Activated CD4-positive, alpha-beta T cell treated with anti-CD3 and anti-CD28 coated beads, Interleukin-2, amount 10 ng/mL, durations not matched to agents 7 days and 5 days (primary cell): Measurements from ENCODE around the gene MBD4. TPM values are rescaled to one million over a fixed set of nuclear protein-coding genes. Genes with fewer than 3 reads are reported as not detected.

ENCODE experiments used
- CTCF ChIA-PET: fragments of 350-600 bp; sonication (Branson Sonifier 250); formaldehyde crosslinking; loops from one replicate; lab custom pipeline; 2021; ENCODE audit warnings: antibody characterized with exemption; lab: Charles Lee
- POLR2A ChIA-PET: fragments of 350-600 bp; sonication (Branson Sonifier 250); formaldehyde crosslinking; loops from one replicate; lab custom pipeline; 2021; ENCODE audit warnings: antibody characterized with exemption; lab: Charles Lee
- DNase-seq: peaks from one replicate; pipeline ENCODE4 v3.0.0-alpha.2; 2020
- H3K27ac Mint-ChIP-seq: one replicate; pipeline ENCODE4 v1.8.0; 2021; ENCODE audit warnings: mild to moderate bottlenecking, moderate library complexity, mixed read lengths
- H3K27me3 Mint-ChIP-seq: one replicate; pipeline ENCODE4 v1.8.0; 2021; ENCODE audit warnings: mixed read lengths
- H3K36me3 Mint-ChIP-seq: one replicate; pipeline ENCODE4 v1.8.0; 2021; ENCODE audit warnings: low read depth, mixed read lengths
- H3K4me1 Mint-ChIP-seq: one replicate; pipeline ENCODE4 v1.8.0; 2021; ENCODE audit warnings: mixed read lengths
- H3K4me3 Mint-ChIP-seq: one replicate; pipeline ENCODE4 v1.8.0; 2021; ENCODE audit warnings: mild to moderate bottlenecking, moderate library complexity, mixed read lengths
- H3K9me3 Mint-ChIP-seq: one replicate; pipeline ENCODE4 v1.8.0; 2021; ENCODE audit warnings: mixed read lengths
- total RNA-seq, 2 experiments: library from RNA; stranded (reverse); gene quantifications; one replicate each; pipeline ENCODE4 v1.2.3, GENCODE V29; 2021

The MBD4 gene
- total RNA-seq, 2 experiments from 2014 or later, result 47.9 to 50.6 TPM

- no peak for DNase-seq
- POLR2A ChIA-PET, result no interaction called here
- H3K4me3 Mint-ChIP-seq, result no peak overlapping the region
- peaks cover 9% of the 10 kb centered on the region for H3K4me1 Mint-ChIP-seq
- no peaks in the 10 kb centered on the region for H3K9me3 Mint-ChIP-seq
- no peak overlapping the region for H3K27ac Mint-ChIP-seq
- H3K27me3 Mint-ChIP-seq, result no peaks in the 10 kb centered on the region
- H3K36me3 Mint-ChIP-seq, result peaks cover 2% of the 10 kb centered on the region
- CTCF ChIA-PET, result interaction anchor here (1.1 to 1.4 kb wide), 2 partner anchors 12 kb away, joined by 3 to 4 read pairs; no protein-coding TSS in a partner anchor
These were observed 21.3 kb upstream of the MBD4 start for GRCh38 chr3:129461022-129461421.

- Mint-ChIP-seq H3K9me3 (no peaks in the 10 kb centered on the region), H3K27ac (no peak overlapping the region), H3K4me3 (no peak overlapping the region), H3K27me3 (no peaks in the 10 kb centered on the region), H3K36me3 (peaks cover 4% of the 10 kb centered on the region), H3K4me1 (peaks cover 9% of the 10 kb centered on the region)
- ChIA-PET POLR2A (no interaction called here), CTCF (no interaction called here)
- no peak for DNase-seq
These were observed 20.8 kb upstream of the MBD4 start for GRCh38 chr3:129460572-129460971.

- no peaks in the 10 kb centered on the region for H3K27me3 Mint-ChIP-seq
- no peak overlapping the region for H3K27ac Mint-ChIP-seq
- H3K36me3 Mint-ChIP-seq, result peaks cover 4% of the 10 kb centered on the region
- ChIA-PET POLR2A (no interaction called here), CTCF (no interaction called here)
- no peak overlapping the region for H3K4me3 Mint-ChIP-seq
- H3K9me3 Mint-ChIP-seq, result no peaks in the 10 kb centered on the region
- peaks cover 9% of the 10 kb centered on the region for H3K4me1 Mint-ChIP-seq
- DNase-seq, result no peak
These were observed 20.4 kb upstream of the MBD4 start for GRCh38 chr3:129460155-129460554.

GRCh38 chr3:129453732-129454131 lies 14.0 kb upstream of the MBD4 start:
- POLR2A ChIA-PET, result no interaction called here
- Mint-ChIP-seq H3K4me1 (peaks cover 13% of the 10 kb centered on the region), H3K4me3 (no peak overlapping the region), H3K36me3 (peaks cover 24% of the 10 kb centered on the region), H3K27me3 (no peaks in the 10 kb centered on the region), H3K27ac (no peak overlapping the region), H3K9me3 (no peaks in the 10 kb centered on the region)
- CTCF ChIA-PET, result no interaction called here
- no peak for DNase-seq

GRCh38 chr3:129449279-129450115 lies 9.7 kb upstream of the MBD4 start:
- ChIA-PET CTCF (interaction anchor here (0.6 to 0.9 kb wide), 2 partner anchors 12 to 394 kb away, joined by 3 read pairs; no protein-coding TSS in a partner anchor), POLR2A (no interaction called here)
- no peak for DNase-seq
- H3K36me3 Mint-ChIP-seq, result peaks cover 26% of the 10 kb centered on the region
- H3K27me3 Mint-ChIP-seq, result no peaks in the 10 kb centered on the region
- H3K4me1 Mint-ChIP-seq, result peaks cover 13% of the 10 kb centered on the region
- no peak overlapping the region for H3K27ac Mint-ChIP-seq
- no peak overlapping the region for H3K4me3 Mint-ChIP-seq
- no peaks in the 10 kb centered on the region for H3K9me3 Mint-ChIP-seq

GRCh38 chr3:129448186-129448895 lies 8.6 kb upstream of the MBD4 start:
- Mint-ChIP-seq H3K9me3 (no peaks in the 10 kb centered on the region), H3K36me3 (peaks cover 24% of the 10 kb centered on the region), H3K4me3 (no peak overlapping the region), H3K27me3 (no peaks in the 10 kb centered on the region), H3K4me1 (peaks cover 17% of the 10 kb centered on the region), H3K27ac (no peak overlapping the region)
- no peak for DNase-seq
- ChIA-PET POLR2A (no interaction called here), CTCF (interaction anchor here (0.9 kb wide), 1 partner anchor 13 kb away, joined by 3 read pairs; no protein-coding TSS in a partner anchor)

GRCh38 chr3:129446926-129447325 lies 7.2 kb upstream of the MBD4 start:
- Mint-ChIP-seq H3K4me1 (peaks cover 28% of the 10 kb centered on the region), H3K4me3 (no peak overlapping the region), H3K27me3 (no peaks in the 10 kb centered on the region), H3K9me3 (no peaks in the 10 kb centered on the region), H3K36me3 (peaks cover 14% of the 10 kb centered on the region), H3K27ac (no peak overlapping the region)
- ChIA-PET POLR2A (no interaction called here), CTCF (no interaction called here)
- no peak for DNase-seq

- peaks cover 36% of the 10 kb centered on the region for H3K4me1 Mint-ChIP-seq
- H3K36me3 Mint-ChIP-seq, result peaks cover 10% of the 10 kb centered on the region
- no peak overlapping the region for H3K4me3 Mint-ChIP-seq
- no peak overlapping the region for H3K27ac Mint-ChIP-seq
- no peaks in the 10 kb centered on the region for H3K27me3 Mint-ChIP-seq
- no peak for DNase-seq
- CTCF ChIA-PET, result no interaction called here
- H3K9me3 Mint-ChIP-seq, result no peaks in the 10 kb centered on the region
- POLR2A ChIA-PET, result no interaction called here
These were observed 5.7 kb upstream of the MBD4 start for GRCh38 chr3:129445471-129445870.

- Mint-ChIP-seq H3K27ac (no peak overlapping the region), H3K4me3 (no peak overlapping the region), H3K27me3 (no peaks in the 10 kb centered on the region), H3K9me3 (no peaks in the 10 kb centered on the region), H3K4me1 (peaks cover 38% of the 10 kb centered on the region), H3K36me3 (peaks cover 7% of the 10 kb centered on the region)
- POLR2A ChIA-PET, result no interaction called here
- CTCF ChIA-PET, result interaction anchor here (1.0 kb wide), 1 partner anchor 43 kb away, joined by 3 read pairs; no protein-coding TSS in a partner anchor
- no peak for DNase-seq
These were observed 3.2 kb upstream of the MBD4 start for GRCh38 chr3:129442947-129443346.

- Mint-ChIP-seq H3K27ac (peak overlapping the region; percentile 9), H3K4me1 (peaks cover 43% of the 10 kb centered on the region), H3K27me3 (no peaks in the 10 kb centered on the region), H3K9me3 (no peaks in the 10 kb centered on the region), H3K4me3 (no peak overlapping the region), H3K36me3 (peaks cover 10% of the 10 kb centered on the region)
- DNase-seq, result no peak
- POLR2A ChIA-PET, result no interaction called here
- CTCF ChIA-PET, result interaction anchor here (1.0 kb wide), 1 partner anchor 43 kb away, joined by 3 read pairs; no protein-coding TSS in a partner anchor
These were observed 2.7 kb upstream of the MBD4 start for GRCh38 chr3:129442486-129442885.

- Mint-ChIP-seq H3K27ac (peak overlapping the region; percentile 95), H3K4me3 (peak overlapping the region; percentile 87), H3K27me3 (no peaks in the 10 kb centered on the region), H3K36me3 (peaks cover 15% of the 10 kb centered on the region), H3K4me1 (peaks cover 48% of the 10 kb centered on the region), H3K9me3 (no peaks in the 10 kb centered on the region)
- POLR2A ChIA-PET, result no interaction called here
- no peak for DNase-seq
- CTCF ChIA-PET, result interaction anchor here (0.9 to 3.5 kb wide), 5 partner anchors 9 to 125 kb away, joined by 3 to 20 read pairs (median 4); partner anchors contain the start of gene EFCAB12
These were observed 2.0 kb upstream of the MBD4 start for GRCh38 chr3:129441782-129442181.

- POLR2A ChIA-PET, result no interaction called here
- Mint-ChIP-seq H3K4me3 (peak overlapping the region; percentile 87), H3K27ac (peak overlapping the region; percentile 95), H3K4me1 (peaks cover 54% of the 10 kb centered on the region), H3K9me3 (no peaks in the 10 kb centered on the region), H3K27me3 (no peaks in the 10 kb centered on the region), H3K36me3 (peaks cover 21% of the 10 kb centered on the region)
- CTCF ChIA-PET, result interaction anchor here (0.9 to 3.5 kb wide), 5 partner anchors 8 to 125 kb away, joined by 3 to 20 read pairs (median 4); partner anchors contain the start of gene EFCAB12
- DNase-seq, result peak; percentile 27
These were observed 1.5 kb upstream of the MBD4 start for GRCh38 chr3:129441215-129441614.
